SKM-1 (cell line): ENCODE measurements around the gene RNASE7.
A peak's percentile ranks its signal among the peaks of the same experiment; 100 is the strongest.
"Not testable (repeated sequence)": the region's sequence is repeated elsewhere in the genome, so short reads cannot be mapped to it uniquely, and the experiment has no call there.

ENCODE experiments used
- DNase-seq: peaks from one replicate; lab custom pipeline; 2025; ENCODE audit not compliant: unreplicated experiment; lab: John Stamatoyannopoulos, UW

RNASE7 gene

GRCh38 chr14:21023174-21023573 lies 19.0 kb upstream of the RNASE7 start:
- no peak for DNase-seq

GRCh38 chr14:21023817-21024584 lies 18.2 kb upstream of the RNASE7 start:
- DNase-seq, result no peak

- no peak for DNase-seq
Observed at GRCh38 chr14:21024585-21025370, 17.4 kb upstream of the RNASE7 start, which contains the start of gene NDRG2. NDRG2 (minus strand) TSS chr14:21025061; CDS start chr14:21023315, 1,746 bp downstream.

- no peak for DNase-seq
Observed at GRCh38 chr14:21025371-21026273, 16.5 kb upstream of the RNASE7 start.

- no peak for DNase-seq
Observed at GRCh38 chr14:21026274-21026987, 15.7 kb upstream of the RNASE7 start.

GRCh38 chr14:21026988-21027315 lies 15.2 kb upstream of the RNASE7 start:
- DNase-seq, result no peak

- DNase-seq, result no peak
Observed at GRCh38 chr14:21029917-21030316, 12.2 kb upstream of the RNASE7 start, which contains the start of gene TPPP2. TPPP2 (plus strand) TSS chr14:21030217; CDS start chr14:21030582, 365 bp downstream.

GRCh38 chr14:21030531-21030930 lies 11.6 kb upstream of the RNASE7 start:
- no peak for DNase-seq

GRCh38 chr14:21032326-21033132 lies 9.6 kb upstream of the RNASE7 start:
- DNase-seq, result no peak

- DNase-seq, result no peak
Observed at GRCh38 chr14:21033133-21033698, 8.9 kb upstream of the RNASE7 start.

- DNase-seq, result no peak
Observed at GRCh38 chr14:21034707-21035106, 7.5 kb upstream of the RNASE7 start, which contains the start of gene RNASE13. RNASE13 (minus strand) TSS chr14:21034807; CDS start chr14:21034288, 519 bp downstream.

GRCh38 chr14:21036751-21037150 lies 5.4 kb upstream of the RNASE7 start:
- no peak for DNase-seq

GRCh38 chr14:21037156-21037555 lies 5.0 kb upstream of the RNASE7 start:
- no peak for DNase-seq

GRCh38 chr14:21038441-21039422 lies 3.4 kb upstream of the RNASE7 start:
- no peak for DNase-seq

- DNase-seq, result peak; percentile 4
Observed at GRCh38 chr14:21039585-21040369, 2.4 kb upstream of the RNASE7 start.

- DNase-seq, result no peak
Observed at GRCh38 chr14:21040370-21040925, 1.7 kb upstream of the RNASE7 start.

GRCh38 chr14:21040941-21041340 lies 1.2 kb upstream of the RNASE7 start:
- DNase-seq, result not testable (repeated sequence)
